GM19099 (cell line): Measurements from ENCODE around the gene EGFL8.

Experiments
- POLR2A ChIP-seq: IDR thresholded peaks from 3 replicates; pipeline ENCODE4 v1.6.1; 2011; ENCODE audit warnings: low read depth; ENCODE audit not compliant: insufficient read length; ENCODE audit errors: extremely low read depth

EGFL8 gene

GRCh38 chr6:32173051-32173727 is 8.8 kb downstream of the EGFL8 start:
- no peak for TF ChIP-seq POLR2A

GRCh38 chr6:32174416-32174815 is 10.0 kb downstream of the EGFL8 start:
- TF ChIP-seq POLR2A, result no peak

- no peak for TF ChIP-seq POLR2A
These were observed 10.9 kb downstream of the EGFL8 start for GRCh38 chr6:32175322-32175710.

- peak; percentile 68 for TF ChIP-seq POLR2A
These were observed 11.5 kb downstream of the EGFL8 start, which contains the start of gene AGPAT1 for GRCh38 chr6:32175711-32176475. Gene AGPAT1 (minus strand): TSS chr6:32176084. CDS start chr6:32171496, 4,588 bp downstream.

- no peak for TF ChIP-seq POLR2A
These were observed 12.2 kb downstream of the EGFL8 start for GRCh38 chr6:32176476-32177182.

- peak; percentile 17 for TF ChIP-seq POLR2A
These were observed 12.9 kb downstream of the EGFL8 start for GRCh38 chr6:32177183-32177787.

GRCh38 chr6:32177788-32178546 is 13.6 kb downstream of the EGFL8 start, which contains the start of gene RNF5:
Gene RNF5 (plus strand): TSS chr6:32178405. CDS start chr6:32178512, 107 bp downstream.
- TF ChIP-seq POLR2A, result no peak

GRCh38 chr6:32178547-32179440 is 14.4 kb downstream of the EGFL8 start:
- TF ChIP-seq POLR2A, result peak; percentile 43

GRCh38 chr6:32179766-32180405 is 15.5 kb downstream of the EGFL8 start:
- no peak for TF ChIP-seq POLR2A

- TF ChIP-seq POLR2A, result no peak
These were observed 16.8 kb downstream of the EGFL8 start for GRCh38 chr6:32181148-32181702.

GRCh38 chr6:32181915-32182529 is 17.6 kb downstream of the EGFL8 start:
- no peak for TF ChIP-seq POLR2A

- TF ChIP-seq POLR2A, result no peak
These were observed 18.2 kb downstream of the EGFL8 start for GRCh38 chr6:32182555-32182981.
